SU-DHL-6 (cell line): ENCODE measurements around the gene GRIA3.
"Not testable (repeated sequence)": the region's sequence is repeated elsewhere in the genome, so short reads cannot be mapped to it uniquely, and the experiment has no call there.

Experiments used
- H2AFZ ChIP-seq: fragments of 200-600 bp; sonication (generic); 2 replicates; pipeline ENCODE4 v1.6.1; 2014; ENCODE audit warnings: low read depth, mild to moderate bottlenecking, moderate library complexity, mixed read lengths, antibody characterized with exemption, low read length; ENCODE audit not compliant: severe bottlenecking
- H3F3A ChIP-seq: fragments of 200-600 bp; shearing (Covaris generic); 2 replicates; pipeline ENCODE4 v1.6.0; 2016; ENCODE audit warnings: antibody characterized with exemption, mild to moderate bottlenecking; ENCODE audit not compliant: insufficient read depth
- H3K27ac ChIP-seq: fragments of 200-600 bp; sonication (generic); 2 replicates; pipeline ENCODE4 v1.5.1; 2016; ENCODE audit warnings: low read depth, mild to moderate bottlenecking, low read length, moderate library complexity, mixed read lengths
- H3K27me3 ChIP-seq: fragments of 200-600 bp; sonication (generic), shearing (Covaris generic); 2 replicates; pipeline ENCODE4 v1.6.0; 2014; ENCODE audit warnings: mild to moderate bottlenecking, low read length
- H3K36me3 ChIP-seq: fragments of 200-600 bp; sonication (generic); 2 replicates; pipeline ENCODE4 v1.6.1; 2014; ENCODE audit warnings: mild to moderate bottlenecking, low read length, mixed read lengths
- H3K4me2 ChIP-seq: fragments of 300-600, 200-600 bp; shearing (Covaris generic), sonication (generic); 2 replicates; pipeline ENCODE4 v1.6.0; 2014; ENCODE audit warnings: low read length, low read depth, mild to moderate bottlenecking; ENCODE audit not compliant: poor library complexity, severe bottlenecking
- H3K4me3 ChIP-seq: fragments of 200-600 bp; sonication (generic); 2 replicates; pipeline ENCODE4 v1.5.1; 2014; ENCODE audit warnings: antibody characterized with exemption, low read length, mild to moderate bottlenecking, mixed read lengths; ENCODE audit not compliant: insufficient read depth, poor library complexity, severe bottlenecking
- H3K79me2 ChIP-seq: fragments of 200-600 bp; sonication (generic); 2 replicates; pipeline ENCODE4 v1.6.1; 2014; ENCODE audit warnings: mild to moderate bottlenecking, low read length, moderate library complexity; ENCODE audit not compliant: insufficient read depth
- H3K9ac ChIP-seq: fragments of 200-600 bp; sonication (generic); 2 replicates; pipeline ENCODE4 v1.7.0; 2014; ENCODE audit warnings: mild to moderate bottlenecking, low read length
- H3K9me2 ChIP-seq: fragments of 200-600 bp; sonication (generic); replicated peaks from 2 replicates; pipeline ENCODE4 v1.6.1; 2014; ENCODE audit warnings: low read length; ENCODE audit not compliant: insufficient read depth
- H3K9me3 ChIP-seq: fragments of 200-600 bp; sonication (generic); 2 replicates; pipeline ENCODE4 v1.6.1; 2014; ENCODE audit warnings: low read length, mixed read lengths; ENCODE audit not compliant: insufficient read depth
- H4K20me1 ChIP-seq: fragments of 200-600 bp; sonication (generic); 2 replicates; pipeline ENCODE4 v1.6.1; 2014; ENCODE audit warnings: low read depth, mild to moderate bottlenecking, antibody characterized with exemption, low read length, moderate library complexity, mixed read lengths
- CTCF ChIP-seq: fragments of 200-600 bp; sonication (generic); IDR thresholded peaks from one replicate; pipeline ENCODE4 v1.5.1; 2017; ENCODE audit warnings: antibody characterized with exemption, mild to moderate bottlenecking, low read length, moderate library complexity; ENCODE audit not compliant: insufficient read depth, poor library complexity, severe bottlenecking
- EZH2phosphoT487 ChIP-seq: fragments of 200-600 bp; sonication (generic), shearing (Covaris generic); conservative IDR thresholded peaks from 2 replicates; pipeline ENCODE4 v1.6.1; 2018; ENCODE audit warnings: mild to moderate bottlenecking, antibody characterized with exemption, low read length, moderate library complexity, mixed read lengths

GRIA3 gene

GRCh38 chrX:123504630-123505270 lies 320.7 kb downstream of the GRIA3 start:
- no peak overlapping the region for H3K27ac ChIP-seq
- TF ChIP-seq CTCF (no peak), EZH2phosphoT487 (no peak)
- no peaks in the 10 kb centered on the region for H3K27me3 ChIP-seq
- no peaks in the 10 kb centered on the region for H3K9me2 ChIP-seq
- H3F3A ChIP-seq, result no peaks in the 10 kb centered on the region
- no peak overlapping the region for H3K4me2 ChIP-seq
- H2AFZ ChIP-seq, result no peak overlapping the region
- no peak overlapping the region for H3K4me3 ChIP-seq
- no peaks in the 10 kb centered on the region for H3K36me3 ChIP-seq
- no peaks in the 10 kb centered on the region for H3K79me2 ChIP-seq
- H4K20me1 ChIP-seq, result no peaks in the 10 kb centered on the region
- H3K9me3 ChIP-seq, result no peaks in the 10 kb centered on the region
- H3K9ac ChIP-seq, result no peak overlapping the region

GRCh38 chrX:123513585-123514278 lies 329.7 kb downstream of the GRIA3 start:
- H3K9ac ChIP-seq, result no peak overlapping the region
- H3F3A ChIP-seq, result no peaks in the 10 kb centered on the region
- no peak for TF ChIP-seq CTCF
- TF ChIP-seq EZH2phosphoT487, result no peak
- H3K9me2 ChIP-seq, result no peaks in the 10 kb centered on the region
- H2AFZ ChIP-seq, result no peak overlapping the region
- H3K36me3 ChIP-seq, result no peaks in the 10 kb centered on the region
- no peaks in the 10 kb centered on the region for H4K20me1 ChIP-seq
- H3K9me3 ChIP-seq, result no peaks in the 10 kb centered on the region
- no peaks in the 10 kb centered on the region for H3K79me2 ChIP-seq
- no peak overlapping the region for H3K27ac ChIP-seq
- H3K4me3 ChIP-seq, result no peak overlapping the region
- H3K27me3 ChIP-seq, result no peaks in the 10 kb centered on the region
- H3K4me2 ChIP-seq, result no peak overlapping the region

GRCh38 chrX:123514279-123514640 lies 330.2 kb downstream of the GRIA3 start:
- H3K9me2 ChIP-seq, result not testable (repeated sequence)

GRCh38 chrX:123518791-123519190 lies 334.7 kb downstream of the GRIA3 start:
- no peaks in the 10 kb centered on the region for H4K20me1 ChIP-seq
- H3K9me3 ChIP-seq, result no peaks in the 10 kb centered on the region
- H3K27me3 ChIP-seq, result no peaks in the 10 kb centered on the region
- no peaks in the 10 kb centered on the region for H3K79me2 ChIP-seq
- TF ChIP-seq EZH2phosphoT487, result no peak
- TF ChIP-seq CTCF, result no peak
- no peak overlapping the region for H2AFZ ChIP-seq
- H3K4me3 ChIP-seq, result no peak overlapping the region
- H3F3A ChIP-seq, result no peaks in the 10 kb centered on the region
- no peaks in the 10 kb centered on the region for H3K36me3 ChIP-seq
- H3K9me2 ChIP-seq, result no peaks in the 10 kb centered on the region
- no peak overlapping the region for H3K27ac ChIP-seq
- H3K4me2 ChIP-seq, result no peak overlapping the region
- no peak overlapping the region for H3K9ac ChIP-seq

More at GRCh38 chrX:123514279-123514640, 330.2 kb downstream of the GRIA3 start:
- not testable (repeated sequence) for H4K20me1 ChIP-seq, H3K4me3 ChIP-seq, H3K9me3 ChIP-seq, H3K27ac ChIP-seq, H3K27me3 ChIP-seq, H3K79me2 ChIP-seq, H3K4me2 ChIP-seq, H3K9ac ChIP-seq, H2AFZ ChIP-seq, H3K36me3 ChIP-seq, H3F3A ChIP-seq
